Measurements from ENCODE around the gene HSPA12A.

DNA sequence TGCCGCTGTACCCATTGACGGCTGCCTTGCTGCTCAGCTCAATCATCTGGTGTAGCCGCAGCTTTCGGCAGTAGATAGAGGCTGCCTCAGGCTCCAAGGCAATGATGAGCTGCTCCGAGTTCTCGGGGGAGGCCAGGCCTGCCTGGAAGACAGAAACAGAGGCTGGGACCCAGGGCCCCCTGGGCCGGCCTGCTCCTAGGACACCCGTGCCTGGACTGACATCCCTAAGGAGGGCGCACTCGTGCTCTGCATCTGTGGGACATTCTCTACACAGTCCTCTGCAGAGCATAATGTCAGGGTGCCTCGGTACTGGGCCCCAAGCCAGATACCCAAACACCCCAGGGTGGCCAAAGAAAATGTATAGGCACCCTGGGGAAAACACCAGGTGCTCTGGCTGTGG lies 58.5 kb downstream of the HSPA12A start:
- TF ChIP-seq CTCF (IDR thresholded peaks at IDR 0.05; ENCODE audit: low read length) (no peak), EZH2 (optimal IDR thresholded peaks at IDR 0.05; ENCODE audit: low read depth, low read length) (no peak), EZH2phosphoT487 (IDR thresholded peaks at IDR 0.05; ENCODE audit: low read length) (no peak)

Data from MM.1S (cell line).